GM23338 (cell line): ENCODE results near the gene VIL1.

ENCODE experiments used
- CREB1 ChIP-seq: fragments of 250-450 bp; sonication (Bioruptor Pico); IDR thresholded peaks from 2 replicates; pipeline ENCODE4 v1.5.0; 2020; ENCODE audit warnings: low read depth, mild to moderate bottlenecking, moderate library complexity
- ETS1 ChIP-seq: IDR thresholded peaks from 2 replicates; pipeline ENCODE4 v1.6.1; 2016; ENCODE audit warnings: antibody characterized with exemption
- EZH2 ChIP-seq: fragments of 200-600 bp; sonication (generic); IDR thresholded peaks from one replicate; pipeline ENCODE4 v1.8.0; 2017; ENCODE audit warnings: antibody characterized with exemption, mild to moderate bottlenecking, low read depth; ENCODE audit not compliant: unreplicated experiment
- EZH2phosphoT487 ChIP-seq: fragments of 200-600 bp; sonication (generic); IDR thresholded peaks from one replicate; pipeline ENCODE4 v1.8.1; 2018; ENCODE audit warnings: antibody characterized with exemption; ENCODE audit not compliant: unreplicated experiment
- JUNB ChIP-seq: IDR thresholded peaks from one replicate; pipeline ENCODE4 v1.6.1; 2016; ENCODE audit warnings: antibody characterized with exemption; ENCODE audit not compliant: unreplicated experiment
- POLR2AphosphoS5 ChIP-seq: IDR thresholded peaks from 2 replicates; pipeline ENCODE4 v1.6.1; 2016; ENCODE audit warnings: antibody characterized with exemption, low read depth
- ZNF331 ChIP-seq: fragments of 250-450 bp; sonication (Bioruptor Pico); IDR thresholded peaks from 2 replicates; pipeline ENCODE4 v1.5.0; 2020; ENCODE audit warnings: low read depth, mild to moderate bottlenecking, moderate library complexity
- ZNF462 ChIP-seq: fragments of 250-450 bp; sonication (Bioruptor Pico); IDR thresholded peaks from 2 replicates; pipeline ENCODE4 v1.5.0; 2020; ENCODE audit warnings: mild to moderate bottlenecking, moderate library complexity
- TF ChIP-seq, protein P1 (sequence below), 2 experiments: fragments of 200-600 bp in 1 of 2; sonication (generic) in 1 of 2; conservative IDR thresholded peaks; 2 replicates each; pipeline versions ENCODE4 v1.5.1 to v1.6.1; 2016 to 2017; ENCODE audit warnings: antibody characterized with exemption in 2 of 2, low read depth in 2 of 2, mild to moderate bottlenecking in 2 of 2, moderate library complexity in 1 of 2
- TF ChIP-seq, protein P2 (sequence below): IDR thresholded peaks from one replicate; pipeline ENCODE4 v1.6.1; 2018; ENCODE audit warnings: antibody characterized with exemption; ENCODE audit not compliant: unreplicated experiment

DNA sequence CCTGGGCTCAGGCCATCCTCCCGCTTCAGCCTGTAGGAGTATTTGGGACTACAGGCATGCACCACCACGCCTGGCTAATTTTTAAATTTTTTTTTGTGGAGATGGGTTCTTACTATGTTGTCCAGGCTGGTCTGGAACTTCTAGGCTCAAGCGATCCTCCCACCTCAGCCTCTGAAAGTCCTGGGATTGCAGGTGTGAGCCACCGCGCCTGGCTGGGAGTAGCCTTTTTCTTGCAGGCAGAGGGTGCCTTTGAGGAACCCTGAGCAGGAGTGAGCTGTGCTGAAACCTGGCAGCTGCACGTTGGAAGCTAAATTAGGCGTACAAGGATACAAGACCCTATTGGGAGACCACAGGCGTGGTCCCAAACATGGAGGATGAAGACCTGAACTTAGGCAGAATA, 11.2 kb upstream of the VIL1 start:
- TF ChIP-seq ETS1 (no peak), EZH2 (no peak), ZNF331 (CRISPR knock-in tag) (no peak), CREB1 (no peak), POLR2AphosphoS5 (no peak), EZH2phosphoT487 (no peak), ZNF462 (CRISPR knock-in tag) (no peak), JUNB (no peak)
- TF ChIP-seq, protein P1, sequence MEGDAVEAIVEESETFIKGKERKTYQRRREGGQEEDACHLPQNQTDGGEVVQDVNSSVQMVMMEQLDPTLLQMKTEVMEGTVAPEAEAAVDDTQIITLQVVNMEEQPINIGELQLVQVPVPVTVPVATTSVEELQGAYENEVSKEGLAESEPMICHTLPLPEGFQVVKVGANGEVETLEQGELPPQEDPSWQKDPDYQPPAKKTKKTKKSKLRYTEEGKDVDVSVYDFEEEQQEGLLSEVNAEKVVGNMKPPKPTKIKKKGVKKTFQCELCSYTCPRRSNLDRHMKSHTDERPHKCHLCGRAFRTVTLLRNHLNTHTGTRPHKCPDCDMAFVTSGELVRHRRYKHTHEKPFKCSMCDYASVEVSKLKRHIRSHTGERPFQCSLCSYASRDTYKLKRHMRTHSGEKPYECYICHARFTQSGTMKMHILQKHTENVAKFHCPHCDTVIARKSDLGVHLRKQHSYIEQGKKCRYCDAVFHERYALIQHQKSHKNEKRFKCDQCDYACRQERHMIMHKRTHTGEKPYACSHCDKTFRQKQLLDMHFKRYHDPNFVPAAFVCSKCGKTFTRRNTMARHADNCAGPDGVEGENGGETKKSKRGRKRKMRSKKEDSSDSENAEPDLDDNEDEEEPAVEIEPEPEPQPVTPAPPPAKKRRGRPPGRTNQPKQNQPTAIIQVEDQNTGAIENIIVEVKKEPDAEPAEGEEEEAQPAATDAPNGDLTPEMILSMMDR (conservative IDR thresholded peaks at IDR 0.05; ENCODE audit: low read depth in 2 of 2): no peak
- TF ChIP-seq, protein P2, sequence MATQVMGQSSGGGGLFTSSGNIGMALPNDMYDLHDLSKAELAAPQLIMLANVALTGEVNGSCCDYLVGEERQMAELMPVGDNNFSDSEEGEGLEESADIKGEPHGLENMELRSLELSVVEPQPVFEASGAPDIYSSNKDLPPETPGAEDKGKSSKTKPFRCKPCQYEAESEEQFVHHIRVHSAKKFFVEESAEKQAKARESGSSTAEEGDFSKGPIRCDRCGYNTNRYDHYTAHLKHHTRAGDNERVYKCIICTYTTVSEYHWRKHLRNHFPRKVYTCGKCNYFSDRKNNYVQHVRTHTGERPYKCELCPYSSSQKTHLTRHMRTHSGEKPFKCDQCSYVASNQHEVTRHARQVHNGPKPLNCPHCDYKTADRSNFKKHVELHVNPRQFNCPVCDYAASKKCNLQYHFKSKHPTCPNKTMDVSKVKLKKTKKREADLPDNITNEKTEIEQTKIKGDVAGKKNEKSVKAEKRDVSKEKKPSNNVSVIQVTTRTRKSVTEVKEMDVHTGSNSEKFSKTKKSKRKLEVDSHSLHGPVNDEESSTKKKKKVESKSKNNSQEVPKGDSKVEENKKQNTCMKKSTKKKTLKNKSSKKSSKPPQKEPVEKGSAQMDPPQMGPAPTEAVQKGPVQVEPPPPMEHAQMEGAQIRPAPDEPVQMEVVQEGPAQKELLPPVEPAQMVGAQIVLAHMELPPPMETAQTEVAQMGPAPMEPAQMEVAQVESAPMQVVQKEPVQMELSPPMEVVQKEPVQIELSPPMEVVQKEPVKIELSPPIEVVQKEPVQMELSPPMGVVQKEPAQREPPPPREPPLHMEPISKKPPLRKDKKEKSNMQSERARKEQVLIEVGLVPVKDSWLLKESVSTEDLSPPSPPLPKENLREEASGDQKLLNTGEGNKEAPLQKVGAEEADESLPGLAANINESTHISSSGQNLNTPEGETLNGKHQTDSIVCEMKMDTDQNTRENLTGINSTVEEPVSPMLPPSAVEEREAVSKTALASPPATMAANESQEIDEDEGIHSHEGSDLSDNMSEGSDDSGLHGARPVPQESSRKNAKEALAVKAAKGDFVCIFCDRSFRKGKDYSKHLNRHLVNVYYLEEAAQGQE: no peak
